Left renal cortex interstitium (tissue), 4 donors: ENCODE results near the gene AFG1L. TPM values are rescaled to one million over a fixed set of nuclear protein-coding genes. Genes with fewer than 3 reads are reported as not detected.
"Not testable (repeated sequence)": the region's sequence is repeated elsewhere in the genome, so short reads cannot be mapped to it uniquely, and the experiment has no call there.

ENCODE experiments used
- DNase-seq, 4 donors: peaks; one replicate each; pipeline ENCODE4 v3.0.0-alpha.2; 2013; ENCODE audit warnings: low read depth in 4 of 4, low spot score in 2 of 4, missing footprints in 1 of 4
- polyA plus RNA-seq, 4 donors: library from polyadenylated mRNA; unstranded; fragments of 120-200 nt; gene quantifications; one replicate each; pipeline ENCODE4 v1.2.1, GENCODE V29; 2013; ENCODE audit not compliant: insufficient read length in 4 of 4

The AFG1L gene
- polyA plus RNA-seq, 4 donors, result 7.1 to 8.4 (median 7.8) TPM

GRCh38 chr6:108287373-108287772 is 7.5 kb upstream of the AFG1L start:
- DNase-seq, result no peak

- no peak for DNase-seq
Measured at GRCh38 chr6:108288742-108289141, 6.1 kb upstream of the AFG1L start.

GRCh38 chr6:108291091-108291490 is 3.8 kb upstream of the AFG1L start:
- no peak for DNase-seq

GRCh38 chr6:108292561-108292960 is 2.3 kb upstream of the AFG1L start:
- not testable (repeated sequence) for DNase-seq

- no peak for DNase-seq
Measured at GRCh38 chr6:108293527-108294296, 1.1 kb upstream of the AFG1L start.

GRCh38 chr6:108294297-108294726 is 542 bp upstream of the AFG1L start:
- peak in 1 of 4 donors; percentile 9 for DNase-seq

- DNase-seq, result no peak
Measured at GRCh38 chr6:108295676-108296075, 822 bp downstream of the AFG1L start.

- DNase-seq, result no peak
Measured at GRCh38 chr6:108302386-108302785, 7.5 kb downstream of the AFG1L start.

- no peak for DNase-seq
Measured at GRCh38 chr6:108304646-108305045, 9.8 kb downstream of the AFG1L start.

- DNase-seq, result not testable (repeated sequence)
Measured at GRCh38 chr6:108308641-108309040, 13.8 kb downstream of the AFG1L start.

GRCh38 chr6:108309844-108310243 is 15.0 kb downstream of the AFG1L start:
- DNase-seq, result no peak

- no peak for DNase-seq
Measured at GRCh38 chr6:108312605-108313004, 17.8 kb downstream of the AFG1L start.

GRCh38 chr6:108321253-108321747 is 26.4 kb downstream of the AFG1L start:
- no peak for DNase-seq

GRCh38 chr6:108322728-108323127 is 27.9 kb downstream of the AFG1L start:
- DNase-seq, result no peak

- no peak for DNase-seq
Measured at GRCh38 chr6:108323710-108324466, 29.0 kb downstream of the AFG1L start.

- not testable (repeated sequence) for DNase-seq
Measured at GRCh38 chr6:108330221-108330785, 35.4 kb downstream of the AFG1L start.

GRCh38 chr6:108330806-108331205 is 36.0 kb downstream of the AFG1L start:
- DNase-seq, result no peak

GRCh38 chr6:108331982-108332381 is 37.1 kb downstream of the AFG1L start:
- DNase-seq, result no peak

GRCh38 chr6:108336971-108337370 is 42.1 kb downstream of the AFG1L start:
- DNase-seq, result no peak

- DNase-seq, result no peak
Measured at GRCh38 chr6:108337721-108338120, 42.9 kb downstream of the AFG1L start.

GRCh38 chr6:108341372-108341771 is 46.5 kb downstream of the AFG1L start:
- no peak for DNase-seq
